AG08396 (cell line): ENCODE data around the gene KRT81.
A peak's percentile ranks its signal among the peaks of the same experiment; 100 is the strongest.
"Not testable (repeated sequence)": the region's sequence is repeated elsewhere in the genome, so short reads cannot be mapped to it uniquely, and the experiment has no call there.

Experiments
- DNase-seq: peaks from one replicate; pipeline ENCODE4 v3.0.0; 2012; ENCODE audit warnings: low spot score, mixed read lengths

The KRT81 gene

DNA sequence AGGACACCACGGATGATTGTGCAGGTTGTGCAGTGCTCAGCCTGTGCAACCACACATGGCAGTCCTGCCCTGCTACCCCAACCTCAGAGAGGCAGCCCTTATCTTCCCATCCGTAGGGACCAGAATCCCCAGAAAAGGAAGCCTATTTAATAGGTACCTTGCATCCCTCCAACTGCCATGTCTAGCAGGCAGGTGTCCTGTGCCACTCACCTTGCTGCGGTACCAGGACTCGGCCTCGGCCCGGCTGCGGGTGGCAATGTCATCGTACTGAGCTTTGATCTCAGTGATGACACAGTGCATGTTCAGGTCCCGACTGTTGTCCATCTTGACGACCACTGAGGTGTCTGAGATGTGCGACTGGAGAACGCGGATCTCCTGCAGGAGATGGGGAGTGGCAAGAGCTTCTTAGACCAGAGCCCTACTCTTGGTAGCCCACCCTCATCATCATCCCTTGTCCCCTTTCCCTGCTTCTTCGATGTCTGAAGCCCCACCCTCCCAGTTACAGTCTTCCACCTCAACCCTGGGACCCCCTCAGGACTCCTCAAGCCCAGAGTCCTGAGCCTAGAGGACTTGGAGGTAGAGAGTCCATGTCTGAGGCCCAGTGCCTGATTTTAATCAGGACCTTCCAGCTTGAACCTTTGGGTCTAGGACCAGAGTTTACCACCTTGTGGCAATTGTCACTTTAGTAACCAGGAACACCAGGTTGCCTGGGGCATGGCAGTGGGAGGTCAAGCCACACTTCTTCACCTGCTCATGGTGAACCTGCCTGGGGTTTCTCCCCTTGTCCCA lies 37.7 kb downstream of the KRT81 start:
- no peak for DNase-seq

DNA sequence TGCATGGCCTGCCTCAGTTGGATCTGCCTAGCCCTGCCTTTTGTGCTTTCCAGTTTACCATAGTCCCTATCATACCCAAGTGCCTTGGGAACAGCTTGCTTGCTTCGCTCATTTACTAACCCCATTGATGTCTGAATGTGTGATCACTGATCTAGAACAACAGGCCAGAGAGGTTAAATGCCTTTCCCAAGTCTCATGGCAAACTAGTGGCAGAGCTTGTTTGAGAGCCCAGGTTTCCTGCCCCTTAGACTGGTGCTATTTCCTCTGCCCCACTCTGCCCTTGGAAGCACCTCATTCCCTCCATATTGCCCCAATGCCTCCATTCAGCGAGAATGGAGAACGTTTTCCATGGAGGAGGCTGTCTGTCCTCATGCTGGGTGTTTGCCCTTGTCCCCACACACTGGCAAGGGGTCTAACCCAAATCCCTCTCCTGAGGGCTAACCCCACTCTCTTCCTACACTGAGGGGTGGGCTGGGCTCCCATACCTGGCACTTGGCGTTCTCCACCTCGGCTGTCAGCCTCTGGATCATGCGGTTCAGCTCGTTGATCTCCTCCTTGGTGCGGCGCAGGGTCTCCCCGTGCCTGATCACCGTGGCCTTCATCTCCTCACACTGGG lies 38.5 kb downstream of the KRT81 start:
- no peak for DNase-seq

DNA sequence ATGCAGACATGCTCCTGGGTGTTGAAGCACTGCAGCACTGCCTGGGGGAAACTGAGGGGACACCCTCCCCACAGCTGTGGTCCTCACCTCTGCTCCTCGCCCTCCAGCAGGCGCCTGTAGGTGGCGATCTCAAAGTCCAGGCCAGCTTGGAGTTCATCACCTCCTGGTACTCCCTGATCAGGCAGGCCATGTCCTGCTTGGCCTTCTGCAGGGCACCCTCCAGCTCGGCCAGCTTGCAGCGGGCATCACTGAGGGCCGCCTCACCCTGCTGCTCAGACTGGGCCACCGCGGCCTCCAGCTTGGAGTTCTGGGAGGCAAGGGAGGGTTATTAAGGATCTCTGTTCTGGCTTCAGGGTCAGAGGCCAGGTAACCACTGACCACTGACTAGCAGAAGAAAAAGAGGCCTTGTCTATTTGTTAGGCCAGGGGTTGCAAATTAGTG lies 39.1 kb downstream of the KRT81 start:
- DNase-seq, result not testable (repeated sequence)

DNA sequence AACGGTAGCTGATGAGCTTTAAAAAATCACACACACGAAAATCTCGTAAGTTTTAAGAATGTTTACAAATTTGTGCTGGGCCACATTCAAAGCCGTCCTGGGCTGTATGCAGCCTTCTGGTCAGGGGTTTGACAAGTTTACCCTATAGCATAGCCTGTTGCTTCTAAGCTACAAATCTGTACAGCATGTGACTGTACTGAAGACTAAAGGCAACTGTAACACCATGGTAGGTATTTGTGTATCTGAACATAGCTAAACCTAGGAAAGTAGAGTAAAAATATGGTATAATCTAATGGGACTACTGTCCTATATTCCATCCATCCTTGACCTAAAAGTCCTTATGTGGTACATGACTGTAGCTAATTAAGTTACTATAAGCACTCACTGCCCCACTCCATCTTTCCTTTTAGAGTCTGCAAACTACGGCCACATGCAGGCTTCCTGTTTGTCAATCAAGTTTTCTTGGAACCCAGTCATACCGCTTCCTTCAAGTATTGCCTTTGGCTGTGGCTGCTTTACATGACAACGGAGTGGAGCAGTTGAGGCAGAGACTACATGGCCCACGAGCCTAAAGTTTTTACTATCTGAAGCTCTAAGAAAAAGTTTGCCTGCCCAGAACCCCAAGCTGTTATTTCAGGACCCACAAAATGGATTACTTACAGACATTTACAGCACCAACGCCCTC lies 39.8 kb downstream of the KRT81 start:
- DNase-seq, result no peak

DNA sequence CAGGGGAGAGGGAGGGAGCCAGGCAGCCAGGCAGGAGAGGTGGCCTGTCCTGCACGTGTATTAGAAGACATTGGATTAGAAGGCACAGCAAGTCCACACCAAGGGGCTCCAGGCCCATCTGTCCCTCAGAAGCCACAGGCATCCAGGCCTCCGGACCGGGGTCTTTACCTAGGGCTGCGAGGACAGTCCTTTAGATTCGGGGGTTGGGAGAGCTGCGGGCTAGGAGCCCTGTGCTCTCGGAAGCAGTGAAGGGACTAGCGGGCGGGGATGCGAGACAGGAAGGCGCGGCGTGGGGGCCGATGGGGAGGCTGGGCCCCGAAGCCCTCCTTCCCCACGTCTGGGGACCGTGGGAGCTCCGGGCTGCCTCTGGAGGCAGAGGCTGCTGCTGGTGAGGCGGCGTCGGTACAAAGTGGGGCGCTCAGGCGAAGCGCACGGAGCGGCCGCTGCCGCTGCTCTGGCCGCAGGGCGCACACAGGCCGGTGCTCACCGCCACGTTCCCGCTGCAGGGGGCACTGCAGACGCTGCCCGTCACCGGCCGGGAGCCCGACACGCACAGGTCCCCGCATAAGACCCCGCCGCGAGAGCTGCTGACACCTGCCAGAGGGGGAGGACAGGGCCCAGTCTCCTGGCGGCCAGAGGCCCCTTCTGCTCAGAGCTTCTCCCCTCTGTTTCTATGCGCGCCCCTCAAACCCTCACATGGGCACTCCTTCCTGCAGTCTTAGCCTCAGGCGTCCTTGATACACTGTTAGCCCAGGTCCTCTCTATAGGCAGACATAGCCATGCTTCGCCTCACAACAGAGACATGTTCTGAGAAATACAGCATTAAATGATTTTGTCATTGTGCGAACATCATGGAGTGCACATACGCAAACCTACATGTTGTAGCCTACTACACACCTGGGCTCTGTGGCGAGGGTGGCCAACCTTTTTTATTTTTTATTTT lies 41.0 kb downstream of the KRT81 start:
- no peak for DNase-seq

DNA sequence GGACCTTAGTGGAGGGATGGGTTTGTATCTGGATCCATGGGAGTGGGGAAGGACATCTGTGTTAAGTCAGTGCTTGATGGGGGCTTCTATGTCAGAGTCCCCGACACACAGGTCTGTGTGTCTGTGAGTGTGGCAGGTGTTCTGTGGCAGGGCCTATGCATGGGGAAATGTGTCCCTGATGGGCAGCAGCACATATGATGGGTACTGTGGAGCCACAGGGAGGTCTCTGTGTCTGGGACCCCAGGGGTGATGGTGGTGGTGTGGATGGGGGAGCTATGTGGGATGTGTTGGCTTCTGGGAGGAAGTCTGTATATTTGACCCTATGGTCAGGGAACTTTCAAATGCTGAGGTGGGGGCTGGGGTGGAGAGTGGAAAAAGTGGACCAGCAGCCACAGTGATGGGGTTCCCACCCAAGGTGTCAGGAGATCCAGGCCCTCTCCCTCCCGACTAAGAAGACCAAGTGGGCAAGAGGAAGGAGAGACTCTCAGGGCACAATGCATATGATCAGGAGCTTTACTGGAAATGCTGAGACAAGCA lies 41.8 kb downstream of the KRT81 start:
- no peak for DNase-seq

DNA sequence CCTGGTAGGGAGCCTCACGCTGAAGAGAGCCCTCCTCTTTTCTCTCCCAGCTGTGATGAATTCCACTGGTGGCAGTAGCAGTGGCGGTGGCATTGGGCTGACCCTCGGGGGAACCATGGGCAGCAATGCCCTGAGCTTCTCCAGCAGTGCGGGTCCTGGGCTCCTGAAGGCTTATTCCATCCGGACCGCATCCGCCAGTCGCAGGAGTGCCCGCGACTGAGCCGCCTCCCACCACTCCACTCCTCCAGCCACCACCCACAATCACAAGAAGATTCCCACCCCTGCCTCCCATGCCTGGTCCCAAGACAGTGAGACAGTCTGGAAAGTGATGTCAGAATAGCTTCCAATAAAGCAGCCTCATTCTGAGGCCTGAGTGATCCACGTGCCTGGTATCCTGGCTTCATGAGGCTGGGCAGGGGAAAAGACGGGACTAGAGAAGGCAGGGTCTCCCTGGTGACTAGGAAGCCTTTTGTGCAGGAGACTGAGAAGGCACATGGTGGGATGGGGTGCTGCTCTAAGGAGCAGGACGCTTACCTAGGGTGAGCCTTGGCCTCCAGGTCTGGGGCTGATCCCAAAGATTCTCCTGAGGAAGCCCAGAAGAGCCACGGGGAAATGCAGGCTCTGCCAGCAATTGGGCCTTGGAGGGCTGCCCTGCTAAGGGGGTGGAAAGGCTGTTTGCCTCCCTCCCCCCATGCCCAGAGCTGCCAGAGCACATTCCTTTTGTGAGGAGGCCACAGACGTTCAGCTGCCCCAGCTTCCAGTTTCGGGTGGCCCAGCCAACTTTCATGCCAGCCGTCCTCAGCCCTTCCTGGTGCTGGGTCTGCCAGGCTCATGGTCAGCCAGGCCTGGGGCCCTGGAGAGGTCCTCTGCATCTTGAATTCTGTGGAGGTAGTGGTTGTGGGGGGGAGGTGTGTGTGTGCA lies 42.5 kb downstream of the KRT81 start:
- no peak for DNase-seq

DNA sequence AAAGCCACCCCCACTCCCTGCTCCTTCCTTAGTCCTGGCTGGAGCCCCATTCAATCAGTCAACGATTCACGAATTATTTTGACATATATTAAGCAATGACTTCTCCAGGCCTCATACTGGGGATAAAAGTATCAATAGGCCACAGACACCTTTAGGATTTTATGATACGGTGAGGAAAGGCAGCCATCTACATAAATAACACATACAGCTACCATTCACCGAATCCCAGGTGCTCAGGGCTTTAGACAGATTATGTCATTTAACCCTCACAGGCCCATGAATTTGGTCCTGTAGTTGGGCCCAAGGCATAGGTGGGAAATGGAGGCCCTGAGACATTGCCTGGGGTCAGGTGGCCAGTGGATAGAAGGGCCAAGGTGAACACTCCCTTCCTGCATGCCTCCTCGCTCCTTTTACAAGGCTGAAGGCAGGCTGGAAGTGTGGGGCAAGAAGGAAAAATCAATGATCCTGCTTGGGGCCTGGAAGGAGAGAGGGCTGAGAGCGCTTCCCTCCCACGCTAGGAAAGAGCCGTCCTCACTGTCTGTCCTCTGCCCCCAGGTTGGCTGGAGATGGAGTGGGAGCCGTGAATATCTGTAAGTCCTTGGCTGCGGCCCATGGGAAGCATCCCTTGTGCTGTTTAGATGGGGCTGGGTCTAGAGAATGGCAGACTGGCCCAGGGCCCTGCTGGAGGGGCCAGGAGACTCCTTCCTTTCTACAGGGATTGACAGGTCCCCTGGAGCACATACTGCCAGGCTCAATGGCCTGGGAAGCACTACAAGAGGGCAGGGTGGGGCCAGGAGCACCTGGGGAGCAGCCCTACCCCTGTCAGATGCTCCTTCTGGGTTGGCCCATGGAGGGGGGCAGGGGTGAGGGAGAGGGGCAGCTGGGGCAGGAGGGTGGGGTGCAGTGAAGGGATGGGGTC lies 43.5 kb downstream of the KRT81 start:
- no peak for DNase-seq

DNA sequence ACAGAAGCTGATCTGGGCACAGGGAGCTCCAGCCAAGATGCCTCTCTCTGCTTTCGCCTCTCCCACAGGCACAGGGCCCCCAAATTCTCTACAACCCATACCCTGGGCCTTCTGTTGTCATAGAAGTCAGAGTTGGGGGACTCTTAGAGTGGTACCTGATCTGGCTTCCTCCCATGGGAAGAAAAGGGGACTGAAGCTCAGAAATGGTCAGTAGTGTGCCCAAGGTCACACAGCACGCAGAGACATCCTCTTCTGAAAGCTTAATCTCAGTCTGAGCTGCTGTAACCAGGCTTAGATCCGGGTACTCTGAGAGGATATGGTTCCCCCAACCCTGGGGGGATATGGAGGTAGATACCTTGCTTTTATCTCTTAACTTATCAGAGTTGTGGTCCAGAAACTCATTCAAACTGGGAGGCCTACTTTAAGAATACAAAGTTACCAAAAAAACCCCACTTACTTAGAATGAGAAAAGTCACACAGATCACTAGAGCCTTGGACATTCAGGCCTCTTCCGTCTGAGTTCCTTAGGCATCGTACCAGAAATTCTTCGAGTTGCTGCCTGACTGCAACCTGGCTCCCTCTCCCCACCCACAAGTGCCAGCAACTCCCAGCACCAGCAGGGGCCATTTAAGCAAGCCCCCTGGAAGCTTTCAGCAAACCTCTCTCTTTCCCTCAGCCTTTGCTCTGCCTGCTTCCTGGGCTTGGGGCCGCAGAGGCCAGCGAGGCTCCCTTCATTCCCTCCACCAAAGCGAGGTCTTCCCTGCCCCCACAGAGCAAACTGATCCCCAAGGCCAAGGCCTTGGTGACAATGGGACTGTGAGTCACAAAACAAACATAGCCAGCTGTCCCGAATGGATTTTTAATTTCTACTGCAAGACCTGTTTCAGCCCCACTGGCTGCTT lies 44.4 kb downstream of the KRT81 start:
- DNase-seq, result no peak

DNA sequence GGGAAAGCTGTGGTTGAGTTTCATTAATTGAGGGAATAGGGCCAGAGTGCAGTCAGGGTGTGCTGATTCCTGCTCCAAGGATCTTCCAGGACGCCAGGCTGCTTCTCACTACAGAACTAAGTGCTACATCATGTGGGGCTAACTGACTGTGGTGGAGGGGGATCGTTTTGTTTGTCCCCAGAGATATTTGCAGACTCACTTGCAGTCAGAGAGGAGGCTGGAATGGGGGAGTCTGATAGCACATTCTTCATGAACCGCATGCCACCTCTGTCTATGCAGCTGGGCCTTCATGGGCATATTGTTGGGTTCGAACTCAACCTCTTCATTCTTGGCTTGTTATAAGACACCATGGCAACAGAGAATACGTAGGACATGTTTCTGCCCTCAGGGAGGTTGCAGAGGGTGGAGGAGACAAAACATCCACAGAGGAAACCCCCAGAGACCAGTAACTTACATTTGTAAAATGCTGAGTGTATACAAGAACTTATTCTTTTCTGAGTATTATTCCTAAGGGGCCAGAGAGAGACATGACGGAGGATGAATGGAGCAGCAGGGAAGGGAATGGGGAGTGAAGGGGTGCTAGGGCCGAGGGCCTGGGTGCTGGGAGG lies 45.3 kb downstream of the KRT81 start:
- no peak for DNase-seq

DNA sequence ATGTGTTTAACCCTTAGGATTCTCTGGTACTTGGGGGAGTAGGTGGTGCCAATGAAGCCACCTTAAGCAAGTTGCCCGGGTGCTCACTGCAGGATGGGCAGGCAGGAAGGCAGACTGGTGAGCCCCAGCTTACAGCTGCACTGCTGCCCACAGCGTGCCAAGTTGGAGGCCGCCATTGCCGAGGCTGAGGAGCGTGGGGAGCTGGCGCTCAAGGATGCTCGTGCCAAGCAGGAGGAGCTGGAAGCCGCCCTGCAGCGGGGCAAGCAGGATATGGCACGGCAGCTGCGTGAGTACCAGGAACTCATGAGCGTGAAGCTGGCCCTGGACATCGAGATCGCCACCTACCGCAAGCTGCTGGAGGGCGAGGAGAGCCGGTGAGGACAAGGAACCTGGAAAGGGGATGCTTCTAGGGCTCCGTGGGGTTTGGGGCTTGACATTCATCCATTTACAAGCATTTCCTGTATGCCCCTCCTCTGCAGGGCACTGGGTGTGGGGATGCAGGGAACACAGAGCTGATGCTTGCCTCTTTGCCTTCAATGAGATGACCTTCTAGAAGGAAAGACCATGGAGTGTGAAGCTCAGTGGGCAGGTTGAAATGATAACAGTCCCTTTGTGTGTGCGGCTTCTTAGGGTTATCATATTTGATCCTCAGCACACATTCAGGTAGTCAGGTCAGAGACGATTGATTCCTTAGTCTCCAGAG lies 45.9 kb downstream of the KRT81 start:
- DNase-seq, result no peak

DNA sequence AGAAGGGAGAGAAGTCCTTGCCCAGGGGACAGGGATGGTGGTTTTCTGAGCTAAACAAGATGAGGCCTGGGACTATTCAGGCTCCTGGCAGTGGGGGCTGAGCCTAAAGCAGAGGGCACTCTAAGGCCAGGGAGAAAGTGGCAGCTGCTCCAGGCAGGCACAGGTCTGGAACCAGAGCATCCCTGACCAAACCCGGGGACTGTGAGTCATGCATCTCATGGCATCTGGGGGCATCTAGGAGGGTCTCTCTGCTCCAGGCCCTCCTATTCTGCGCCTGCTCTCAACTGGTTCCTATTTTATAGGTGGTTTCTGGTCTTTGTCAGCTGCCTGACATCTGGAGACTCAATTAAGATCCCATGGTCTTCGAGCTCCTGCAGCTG lies 46.7 kb downstream of the KRT81 start:
- DNase-seq, result no peak

DNA sequence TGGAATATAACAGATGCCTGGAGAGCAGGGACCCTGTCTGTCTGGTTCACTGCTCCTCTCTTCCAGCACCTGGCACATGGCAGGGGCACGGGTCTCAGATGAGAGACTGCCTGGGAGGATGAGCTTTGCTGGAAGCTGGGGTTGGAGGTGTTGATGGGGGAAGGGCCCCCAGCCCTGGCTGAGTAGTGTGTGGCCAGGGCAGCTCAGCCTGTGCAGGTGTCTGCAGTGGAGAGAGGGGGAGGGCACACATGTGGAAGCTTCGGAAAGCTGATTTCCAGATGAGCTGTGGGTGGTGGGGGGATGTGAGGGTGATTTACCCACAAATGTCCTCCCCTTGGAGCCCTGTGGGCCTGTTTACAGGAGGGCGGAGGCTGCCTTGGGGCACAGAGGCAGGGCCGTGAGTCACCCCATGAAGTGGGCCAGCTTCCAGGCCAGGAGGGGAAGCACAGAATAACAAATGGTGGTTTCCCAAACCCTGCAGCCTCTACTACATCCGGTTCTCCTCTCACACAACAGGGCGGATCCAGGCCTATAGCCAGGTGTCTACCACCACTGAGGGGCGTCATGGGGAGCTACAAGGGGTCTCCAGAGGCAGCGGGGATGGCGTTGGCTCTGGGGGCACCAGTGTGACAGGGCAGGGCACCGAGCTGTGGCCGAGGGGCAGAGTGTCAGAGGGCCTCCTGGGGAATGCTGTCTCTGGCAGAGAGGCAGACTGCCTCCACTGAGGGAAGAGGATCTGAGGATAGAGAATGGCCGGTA lies 47.3 kb downstream of the KRT81 start:
- DNase-seq, result peak; percentile 96

DNA sequence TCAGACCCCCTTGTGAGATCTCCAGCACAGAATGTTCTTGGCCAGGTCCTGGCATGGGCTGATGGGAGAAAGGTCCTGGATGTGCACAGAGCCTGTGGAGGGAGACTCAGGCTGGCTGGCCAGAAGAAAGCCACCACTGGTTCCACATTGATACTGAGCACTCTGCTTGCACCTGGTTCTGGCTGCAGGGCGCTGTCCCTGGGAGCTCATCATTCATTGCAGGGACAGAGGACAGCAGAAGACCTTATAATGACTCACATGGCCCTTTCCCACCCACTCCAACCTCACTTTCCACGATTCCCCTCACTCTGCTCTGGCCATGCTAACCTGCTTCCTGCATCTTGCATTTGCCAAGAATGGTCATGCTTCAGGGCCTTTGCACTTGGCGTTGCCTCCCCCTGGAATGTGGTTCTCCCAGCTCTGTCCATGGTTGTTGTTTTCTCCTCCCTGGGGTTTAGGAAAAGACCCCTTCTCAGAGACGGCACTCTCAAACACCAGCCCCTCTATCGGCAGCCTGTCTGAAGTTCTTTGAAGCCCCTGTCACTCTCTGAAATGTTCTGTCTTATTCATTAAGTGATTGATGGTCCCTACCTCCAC lies 48.0 kb downstream of the KRT81 start:
- no peak for DNase-seq

DNA sequence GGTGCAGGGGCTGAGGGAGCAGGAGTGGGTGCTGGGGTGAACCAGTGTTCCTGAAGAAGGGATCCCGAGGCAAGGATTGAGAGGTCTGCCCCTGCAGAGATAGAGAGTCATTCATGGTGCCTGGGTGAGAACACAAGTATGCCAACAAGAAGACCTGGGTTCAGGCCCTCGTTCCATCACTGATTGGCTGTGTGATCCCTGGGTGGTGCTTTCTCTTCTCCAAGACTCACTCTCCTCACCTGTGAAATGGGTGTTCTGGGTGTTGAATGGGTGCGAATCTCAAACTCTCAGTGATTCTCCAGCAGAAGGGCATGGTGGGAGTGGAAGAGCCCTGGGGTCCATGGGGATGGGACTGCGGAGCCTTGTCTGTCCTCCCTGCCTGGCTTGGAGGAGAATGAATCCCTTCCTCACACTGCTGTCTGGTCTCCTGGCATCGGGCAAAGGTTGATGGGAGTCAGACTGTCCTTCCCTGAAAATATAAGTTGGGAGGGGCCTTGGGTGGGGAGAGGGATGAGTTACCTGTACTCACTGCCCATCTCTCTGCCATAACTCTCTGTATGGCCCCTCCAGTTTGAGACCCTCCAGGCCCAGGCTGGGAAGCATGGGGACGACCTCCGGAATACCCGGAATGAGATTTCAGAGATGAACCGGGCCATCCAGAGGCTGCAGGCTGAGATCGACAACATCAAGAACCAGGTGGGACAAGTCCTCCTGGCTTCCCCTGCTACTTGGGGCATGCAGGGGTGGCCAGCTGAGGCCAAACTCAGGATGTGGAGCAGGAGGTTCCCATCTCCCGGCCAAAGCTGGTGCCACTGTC lies 48.7 kb downstream of the KRT81 start:
- no peak for DNase-seq
